GM23338 (cell line): ENCODE results near the gene METAP1D. TPM values are rescaled to one million over a fixed set of nuclear protein-coding genes. Genes with fewer than 3 reads are reported as not detected.

Source experiments
- ATAC-seq: fragments of 200-7000 bp; cut with Tn5 transposase; 3 replicates; pipeline ENCODE4 v1.9.1; 2020
- DNase-seq: peaks from one replicate; pipeline ENCODE4 v3.0.0-alpha.2; 2015; ENCODE audit warnings: low spot score
- H2AFZ ChIP-seq: fragments of 200-600 bp; sonication (generic); 2 replicates; pipeline ENCODE4 v1.8.0; 2016; ENCODE audit warnings: antibody characterized with exemption, mild to moderate bottlenecking, moderate library complexity
- H3F3A ChIP-seq: fragments of 200-600 bp; sonication (generic); replicated peaks from 2 replicates; pipeline ENCODE4 v1.8.0; 2017; ENCODE audit warnings: antibody characterized with exemption, mixed run types, low read depth
- H3K27ac ChIP-seq: fragments of 200-600 bp; sonication (generic); 2 replicates; pipeline ENCODE4 v1.6.1; 2016; ENCODE audit warnings: low read depth
- H3K27me3 ChIP-seq: fragments of 200-600 bp; sonication (generic); 2 replicates; pipeline ENCODE4 v1.8.0; 2016; ENCODE audit warnings: mild to moderate bottlenecking, mixed run types, moderate library complexity; ENCODE audit not compliant: insufficient read depth
- H3K36me3 ChIP-seq: fragments of 200-600 bp; sonication (generic); 2 replicates; pipeline ENCODE4 v1.8.0; 2016; ENCODE audit warnings: mild to moderate bottlenecking; ENCODE audit not compliant: insufficient read depth
- H3K4me1 ChIP-seq: fragments of 200-600 bp; sonication (generic); 2 replicates; pipeline ENCODE4 v1.8.0; 2016; ENCODE audit warnings: mild to moderate bottlenecking, moderate library complexity; ENCODE audit not compliant: insufficient read depth
- H3K4me2 ChIP-seq: fragments of 200-600 bp; sonication (generic); 2 replicates; pipeline ENCODE4 v1.7.1; 2017; ENCODE audit warnings: mixed run types
- H3K4me3 ChIP-seq: fragments of 200-600 bp; sonication (generic); 2 replicates; pipeline ENCODE4 v1.6.1; 2016; ENCODE audit warnings: mixed run types
- H3K79me2 ChIP-seq: fragments of 200-600 bp; sonication (generic); replicated peaks from 2 replicates; pipeline ENCODE4 v1.8.0; 2017; ENCODE audit warnings: mild to moderate bottlenecking; ENCODE audit not compliant: insufficient read depth
- H3K9me2 ChIP-seq: fragments of 200-600 bp; sonication (generic); 2 replicates; pipeline ENCODE4 v1.8.0; 2017; ENCODE audit not compliant: insufficient read depth
- H4K20me1 ChIP-seq: fragments of 200-600 bp; sonication (generic); replicated peaks from 2 replicates; pipeline ENCODE4 v1.8.0; 2017; ENCODE audit warnings: mild to moderate bottlenecking; ENCODE audit not compliant: insufficient read depth
- H3K27ac Mint-ChIP-seq: 2 replicates; pipeline ENCODE4 v1.8.0; 2020; ENCODE audit warnings: inconsistent platforms, mild to moderate bottlenecking, moderate library complexity, mixed read lengths
- H3K27me3 Mint-ChIP-seq: 3 replicates; pipeline ENCODE4 v1.8.0; 2022; ENCODE audit warnings: low read depth, mild to moderate bottlenecking, moderate library complexity, mixed read lengths, inconsistent platforms; ENCODE audit not compliant: insufficient read depth, poor library complexity
- H3K36me3 Mint-ChIP-seq: 3 replicates; pipeline ENCODE4 v1.8.0; 2021; ENCODE audit warnings: low read depth, mild to moderate bottlenecking, inconsistent platforms, moderate library complexity, mixed read lengths
- H3K4me1 Mint-ChIP-seq: 3 replicates; pipeline ENCODE4 v1.8.0; 2020; ENCODE audit warnings: mild to moderate bottlenecking, inconsistent platforms, mixed read lengths
- H3K4me3 Mint-ChIP-seq: 3 replicates; pipeline ENCODE4 v1.8.0; 2021; ENCODE audit warnings: moderate library complexity, mild to moderate bottlenecking, inconsistent platforms, mixed read lengths
- H3K9me3 Mint-ChIP-seq: 3 replicates; pipeline ENCODE4 v1.8.0; 2020; ENCODE audit warnings: moderate library complexity, mild to moderate bottlenecking, inconsistent platforms, mixed read lengths
- CREB1 ChIP-seq: fragments of 250-450 bp; sonication (Bioruptor Pico); IDR thresholded peaks from 2 replicates; pipeline ENCODE4 v1.5.0; 2020; ENCODE audit warnings: low read depth, mild to moderate bottlenecking, moderate library complexity
- EZH2 ChIP-seq: fragments of 200-600 bp; sonication (generic); IDR thresholded peaks from one replicate; pipeline ENCODE4 v1.8.0; 2017; ENCODE audit warnings: antibody characterized with exemption, mild to moderate bottlenecking, low read depth; ENCODE audit not compliant: unreplicated experiment
- EZH2phosphoT487 ChIP-seq: fragments of 200-600 bp; sonication (generic); IDR thresholded peaks from one replicate; pipeline ENCODE4 v1.8.1; 2018; ENCODE audit warnings: antibody characterized with exemption; ENCODE audit not compliant: unreplicated experiment
- JUNB ChIP-seq: IDR thresholded peaks from one replicate; pipeline ENCODE4 v1.6.1; 2016; ENCODE audit warnings: antibody characterized with exemption; ENCODE audit not compliant: unreplicated experiment
- NANOG ChIP-seq: IDR thresholded peaks from 2 replicates; pipeline ENCODE4 v1.6.1; 2016; ENCODE audit warnings: antibody characterized with exemption, borderline replicate concordance
- POLR2AphosphoS5 ChIP-seq: IDR thresholded peaks from 2 replicates; pipeline ENCODE4 v1.6.1; 2016; ENCODE audit warnings: antibody characterized with exemption, low read depth
- ZNF114 ChIP-seq: fragments of 250-450 bp; sonication (Bioruptor Pico); IDR thresholded peaks from 2 replicates; pipeline ENCODE4 v1.5.0; 2020; ENCODE audit warnings: mild to moderate bottlenecking, moderate library complexity
- ZNF331 ChIP-seq: fragments of 250-450 bp; sonication (Bioruptor Pico); IDR thresholded peaks from 2 replicates; pipeline ENCODE4 v1.5.0; 2020; ENCODE audit warnings: low read depth, mild to moderate bottlenecking, moderate library complexity
- polyA plus RNA-seq: library from polyadenylated mRNA; unstranded; fragments of >200 nt; fragmentation: Nextera tagmentation; extraction: Ambion mirVana; gene quantifications from 2 replicates; pipeline ENCODE4 v1.2.1, GENCODE V29; 2016
- total RNA-seq: library from RNA; depleted of rRNA; stranded (reverse); fragments of >200 nt; shearing (Covaris generic); gene quantifications from 2 replicates; pipeline ENCODE4 v1.2.3, GENCODE V29; 2014
- TF ChIP-seq, protein P1 (sequence below), 2 experiments: fragments of 200-600 bp in 1 of 2; sonication (generic) in 1 of 2; conservative IDR thresholded peaks; 2 replicates each; pipeline versions ENCODE4 v1.5.1 to v1.6.1; 2016 to 2017; ENCODE audit warnings: antibody characterized with exemption in 2 of 2, low read depth in 2 of 2, mild to moderate bottlenecking in 2 of 2, moderate library complexity in 1 of 2
- TF ChIP-seq, protein P2 (sequence below): fragments of 250-450 bp; sonication (Bioruptor Pico); IDR thresholded peaks from 2 replicates; pipeline ENCODE4 v1.5.0; 2020; ENCODE audit warnings: mild to moderate bottlenecking, moderate library complexity
- TF ChIP-seq, protein P3 (sequence below): IDR thresholded peaks from 2 replicates; pipeline ENCODE4 v1.6.1; 2016; ENCODE audit warnings: antibody characterized with exemption
- TF ChIP-seq, protein P4 (sequence below): IDR thresholded peaks from one replicate; pipeline ENCODE4 v1.6.1; 2018; ENCODE audit warnings: antibody characterized with exemption; ENCODE audit not compliant: unreplicated experiment

The METAP1D gene
- total and polyA plus RNA-seq, 2 experiments from 2014 or later: 12.8 to 15.5 TPM

DNA sequence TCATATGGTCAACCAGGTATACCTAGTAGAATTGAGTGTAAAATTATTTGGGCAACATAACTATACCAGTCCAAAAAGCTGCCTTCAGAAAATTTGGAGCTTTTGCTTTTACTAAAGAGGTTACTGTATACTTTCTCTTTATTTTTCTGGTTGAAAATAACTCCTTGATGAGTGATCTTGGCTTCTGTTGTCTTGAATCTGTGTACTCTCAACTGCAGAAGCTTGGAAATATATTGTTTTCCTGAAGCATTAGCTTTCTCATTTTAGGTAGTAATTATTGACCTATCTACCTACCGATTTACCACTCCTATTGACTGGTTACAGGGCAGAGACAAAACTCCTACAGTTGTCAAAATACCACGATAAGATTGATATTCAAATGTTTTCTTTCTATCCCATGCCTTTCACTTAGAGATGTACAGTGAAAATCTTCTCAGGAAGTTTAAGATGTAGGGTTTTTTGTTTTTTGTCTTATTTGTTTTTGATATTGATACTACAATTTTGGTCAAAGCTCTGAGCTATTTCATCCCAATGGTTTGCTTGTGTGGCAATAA lies 49.9 kb downstream of the METAP1D start:
- Histone ChIP-seq H3K27me3 (no peaks in the 10 kb centered on the region), H3K27ac (no peak overlapping the region), H3F3A (no peaks in the 10 kb centered on the region), H3K4me2 (no peak overlapping the region), H3K4me3 (no peak overlapping the region), H3K79me2 (no peaks in the 10 kb centered on the region), H4K20me1 (no peaks in the 10 kb centered on the region), H2AFZ (no peak overlapping the region), H3K9me2 (no peaks in the 10 kb centered on the region), H3K36me3 (no peaks in the 10 kb centered on the region), H3K4me1 (peaks cover 9% of the 10 kb centered on the region; the same call in 1 of the 2 replicates)
- DNase-seq (no peak), ATAC-seq (no peak)
- Mint-ChIP-seq H3K4me1 (peaks cover 15% of the 10 kb centered on the region; the same call in 2 of the 3 replicates), H3K9me3 (no peaks in the 10 kb centered on the region), H3K4me3 (no peak overlapping the region), H3K27ac (no peak overlapping the region), H3K36me3 (no peaks in the 10 kb centered on the region), H3K27me3 (peaks cover 1% of the 10 kb centered on the region)
- TF ChIP-seq, protein P1, sequence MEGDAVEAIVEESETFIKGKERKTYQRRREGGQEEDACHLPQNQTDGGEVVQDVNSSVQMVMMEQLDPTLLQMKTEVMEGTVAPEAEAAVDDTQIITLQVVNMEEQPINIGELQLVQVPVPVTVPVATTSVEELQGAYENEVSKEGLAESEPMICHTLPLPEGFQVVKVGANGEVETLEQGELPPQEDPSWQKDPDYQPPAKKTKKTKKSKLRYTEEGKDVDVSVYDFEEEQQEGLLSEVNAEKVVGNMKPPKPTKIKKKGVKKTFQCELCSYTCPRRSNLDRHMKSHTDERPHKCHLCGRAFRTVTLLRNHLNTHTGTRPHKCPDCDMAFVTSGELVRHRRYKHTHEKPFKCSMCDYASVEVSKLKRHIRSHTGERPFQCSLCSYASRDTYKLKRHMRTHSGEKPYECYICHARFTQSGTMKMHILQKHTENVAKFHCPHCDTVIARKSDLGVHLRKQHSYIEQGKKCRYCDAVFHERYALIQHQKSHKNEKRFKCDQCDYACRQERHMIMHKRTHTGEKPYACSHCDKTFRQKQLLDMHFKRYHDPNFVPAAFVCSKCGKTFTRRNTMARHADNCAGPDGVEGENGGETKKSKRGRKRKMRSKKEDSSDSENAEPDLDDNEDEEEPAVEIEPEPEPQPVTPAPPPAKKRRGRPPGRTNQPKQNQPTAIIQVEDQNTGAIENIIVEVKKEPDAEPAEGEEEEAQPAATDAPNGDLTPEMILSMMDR (conservative IDR thresholded peaks at IDR 0.05; ENCODE audit: low read depth in 2 of 2): no peak
- TF ChIP-seq CREB1: no peak
- TF ChIP-seq, protein P2, sequence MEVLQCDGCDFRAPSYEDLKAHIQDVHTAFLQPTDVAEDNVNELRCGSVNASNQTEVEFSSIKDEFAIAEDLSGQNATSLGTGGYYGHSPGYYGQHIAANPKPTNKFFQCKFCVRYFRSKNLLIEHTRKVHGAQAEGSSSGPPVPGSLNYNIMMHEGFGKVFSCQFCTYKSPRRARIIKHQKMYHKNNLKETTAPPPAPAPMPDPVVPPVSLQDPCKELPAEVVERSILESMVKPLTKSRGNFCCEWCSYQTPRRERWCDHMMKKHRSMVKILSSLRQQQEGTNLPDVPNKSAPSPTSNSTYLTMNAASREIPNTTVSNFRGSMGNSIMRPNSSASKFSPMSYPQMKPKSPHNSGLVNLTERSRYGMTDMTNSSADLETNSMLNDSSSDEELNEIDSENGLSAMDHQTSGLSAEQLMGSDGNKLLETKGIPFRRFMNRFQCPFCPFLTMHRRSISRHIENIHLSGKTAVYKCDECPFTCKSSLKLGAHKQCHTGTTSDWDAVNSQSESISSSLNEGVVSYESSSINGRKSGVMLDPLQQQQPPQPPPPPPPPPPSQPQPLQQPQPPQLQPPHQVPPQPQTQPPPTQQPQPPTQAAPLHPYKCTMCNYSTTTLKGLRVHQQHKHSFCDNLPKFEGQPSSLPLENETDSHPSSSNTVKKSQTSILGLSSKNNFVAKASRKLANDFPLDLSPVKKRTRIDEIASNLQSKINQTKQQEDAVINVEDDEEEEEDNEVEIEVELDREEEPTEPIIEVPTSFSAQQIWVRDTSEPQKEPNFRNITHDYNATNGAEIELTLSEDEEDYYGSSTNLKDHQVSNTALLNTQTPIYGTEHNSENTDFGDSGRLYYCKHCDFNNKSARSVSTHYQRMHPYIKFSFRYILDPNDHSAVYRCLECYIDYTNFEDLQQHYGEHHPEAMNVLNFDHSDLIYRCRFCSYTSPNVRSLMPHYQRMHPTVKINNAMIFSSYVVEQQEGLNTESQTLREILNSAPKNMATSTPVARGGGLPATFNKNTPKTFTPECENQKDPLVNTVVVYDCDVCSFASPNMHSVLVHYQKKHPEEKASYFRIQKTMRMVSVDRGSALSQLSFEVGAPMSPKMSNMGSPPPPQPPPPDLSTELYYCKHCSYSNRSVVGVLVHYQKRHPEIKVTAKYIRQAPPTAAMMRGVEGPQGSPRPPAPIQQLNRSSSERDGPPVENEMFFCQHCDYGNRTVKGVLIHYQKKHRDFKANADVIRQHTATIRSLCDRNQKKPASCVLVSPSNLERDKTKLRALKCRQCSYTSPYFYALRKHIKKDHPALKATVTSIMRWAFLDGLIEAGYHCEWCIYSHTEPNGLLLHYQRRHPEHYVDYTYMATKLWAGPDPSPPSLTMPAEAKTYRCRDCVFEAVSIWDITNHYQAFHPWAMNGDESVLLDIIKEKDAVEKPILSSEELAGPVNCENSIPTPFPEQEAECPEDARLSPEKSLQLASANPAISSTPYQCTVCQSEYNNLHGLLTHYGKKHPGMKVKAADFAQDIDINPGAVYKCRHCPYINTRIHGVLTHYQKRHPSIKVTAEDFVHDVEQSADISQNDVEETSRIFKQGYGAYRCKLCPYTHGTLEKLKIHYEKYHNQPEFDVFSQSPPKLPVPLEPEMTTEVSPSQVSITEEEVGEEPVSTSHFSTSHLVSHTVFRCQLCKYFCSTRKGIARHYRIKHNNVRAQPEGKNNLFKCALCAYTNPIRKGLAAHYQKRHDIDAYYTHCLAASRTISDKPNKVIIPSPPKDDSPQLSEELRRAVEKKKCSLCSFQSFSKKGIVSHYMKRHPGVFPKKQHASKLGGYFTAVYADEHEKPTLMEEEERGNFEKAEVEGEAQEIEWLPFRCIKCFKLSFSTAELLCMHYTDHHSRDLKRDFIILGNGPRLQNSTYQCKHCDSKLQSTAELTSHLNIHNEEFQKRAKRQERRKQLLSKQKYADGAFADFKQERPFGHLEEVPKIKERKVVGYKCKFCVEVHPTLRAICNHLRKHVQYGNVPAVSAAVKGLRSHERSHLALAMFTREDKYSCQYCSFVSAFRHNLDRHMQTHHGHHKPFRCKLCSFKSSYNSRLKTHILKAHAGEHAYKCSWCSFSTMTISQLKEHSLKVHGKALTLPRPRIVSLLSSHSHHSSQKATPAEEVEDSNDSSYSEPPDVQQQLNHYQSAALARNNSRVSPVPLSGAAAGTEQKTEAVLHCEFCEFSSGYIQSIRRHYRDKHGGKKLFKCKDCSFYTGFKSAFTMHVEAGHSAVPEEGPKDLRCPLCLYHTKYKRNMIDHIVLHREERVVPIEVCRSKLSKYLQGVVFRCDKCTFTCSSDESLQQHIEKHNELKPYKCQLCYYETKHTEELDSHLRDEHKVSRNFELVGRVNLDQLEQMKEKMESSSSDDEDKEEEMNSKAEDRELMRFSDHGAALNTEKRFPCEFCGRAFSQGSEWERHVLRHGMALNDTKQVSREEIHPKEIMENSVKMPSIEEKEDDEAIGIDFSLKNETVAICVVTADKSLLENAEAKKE: no peak
- no peak for TF ChIP-seq ZNF331 (CRISPR knock-in tag)
- TF ChIP-seq POLR2AphosphoS5: no peak
- no peak for TF ChIP-seq NANOG
- TF ChIP-seq, protein P3, sequence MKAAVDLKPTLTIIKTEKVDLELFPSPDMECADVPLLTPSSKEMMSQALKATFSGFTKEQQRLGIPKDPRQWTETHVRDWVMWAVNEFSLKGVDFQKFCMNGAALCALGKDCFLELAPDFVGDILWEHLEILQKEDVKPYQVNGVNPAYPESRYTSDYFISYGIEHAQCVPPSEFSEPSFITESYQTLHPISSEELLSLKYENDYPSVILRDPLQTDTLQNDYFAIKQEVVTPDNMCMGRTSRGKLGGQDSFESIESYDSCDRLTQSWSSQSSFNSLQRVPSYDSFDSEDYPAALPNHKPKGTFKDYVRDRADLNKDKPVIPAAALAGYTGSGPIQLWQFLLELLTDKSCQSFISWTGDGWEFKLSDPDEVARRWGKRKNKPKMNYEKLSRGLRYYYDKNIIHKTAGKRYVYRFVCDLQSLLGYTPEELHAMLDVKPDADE: no peak
- no peak for TF ChIP-seq EZH2
- TF ChIP-seq ZNF114: no peak
- TF ChIP-seq JUNB: no peak
- TF ChIP-seq EZH2phosphoT487: no peak
- TF ChIP-seq, protein P4, sequence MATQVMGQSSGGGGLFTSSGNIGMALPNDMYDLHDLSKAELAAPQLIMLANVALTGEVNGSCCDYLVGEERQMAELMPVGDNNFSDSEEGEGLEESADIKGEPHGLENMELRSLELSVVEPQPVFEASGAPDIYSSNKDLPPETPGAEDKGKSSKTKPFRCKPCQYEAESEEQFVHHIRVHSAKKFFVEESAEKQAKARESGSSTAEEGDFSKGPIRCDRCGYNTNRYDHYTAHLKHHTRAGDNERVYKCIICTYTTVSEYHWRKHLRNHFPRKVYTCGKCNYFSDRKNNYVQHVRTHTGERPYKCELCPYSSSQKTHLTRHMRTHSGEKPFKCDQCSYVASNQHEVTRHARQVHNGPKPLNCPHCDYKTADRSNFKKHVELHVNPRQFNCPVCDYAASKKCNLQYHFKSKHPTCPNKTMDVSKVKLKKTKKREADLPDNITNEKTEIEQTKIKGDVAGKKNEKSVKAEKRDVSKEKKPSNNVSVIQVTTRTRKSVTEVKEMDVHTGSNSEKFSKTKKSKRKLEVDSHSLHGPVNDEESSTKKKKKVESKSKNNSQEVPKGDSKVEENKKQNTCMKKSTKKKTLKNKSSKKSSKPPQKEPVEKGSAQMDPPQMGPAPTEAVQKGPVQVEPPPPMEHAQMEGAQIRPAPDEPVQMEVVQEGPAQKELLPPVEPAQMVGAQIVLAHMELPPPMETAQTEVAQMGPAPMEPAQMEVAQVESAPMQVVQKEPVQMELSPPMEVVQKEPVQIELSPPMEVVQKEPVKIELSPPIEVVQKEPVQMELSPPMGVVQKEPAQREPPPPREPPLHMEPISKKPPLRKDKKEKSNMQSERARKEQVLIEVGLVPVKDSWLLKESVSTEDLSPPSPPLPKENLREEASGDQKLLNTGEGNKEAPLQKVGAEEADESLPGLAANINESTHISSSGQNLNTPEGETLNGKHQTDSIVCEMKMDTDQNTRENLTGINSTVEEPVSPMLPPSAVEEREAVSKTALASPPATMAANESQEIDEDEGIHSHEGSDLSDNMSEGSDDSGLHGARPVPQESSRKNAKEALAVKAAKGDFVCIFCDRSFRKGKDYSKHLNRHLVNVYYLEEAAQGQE: no peak
